ENCODE data around the gene SND1.

Gene SND1

DNA sequence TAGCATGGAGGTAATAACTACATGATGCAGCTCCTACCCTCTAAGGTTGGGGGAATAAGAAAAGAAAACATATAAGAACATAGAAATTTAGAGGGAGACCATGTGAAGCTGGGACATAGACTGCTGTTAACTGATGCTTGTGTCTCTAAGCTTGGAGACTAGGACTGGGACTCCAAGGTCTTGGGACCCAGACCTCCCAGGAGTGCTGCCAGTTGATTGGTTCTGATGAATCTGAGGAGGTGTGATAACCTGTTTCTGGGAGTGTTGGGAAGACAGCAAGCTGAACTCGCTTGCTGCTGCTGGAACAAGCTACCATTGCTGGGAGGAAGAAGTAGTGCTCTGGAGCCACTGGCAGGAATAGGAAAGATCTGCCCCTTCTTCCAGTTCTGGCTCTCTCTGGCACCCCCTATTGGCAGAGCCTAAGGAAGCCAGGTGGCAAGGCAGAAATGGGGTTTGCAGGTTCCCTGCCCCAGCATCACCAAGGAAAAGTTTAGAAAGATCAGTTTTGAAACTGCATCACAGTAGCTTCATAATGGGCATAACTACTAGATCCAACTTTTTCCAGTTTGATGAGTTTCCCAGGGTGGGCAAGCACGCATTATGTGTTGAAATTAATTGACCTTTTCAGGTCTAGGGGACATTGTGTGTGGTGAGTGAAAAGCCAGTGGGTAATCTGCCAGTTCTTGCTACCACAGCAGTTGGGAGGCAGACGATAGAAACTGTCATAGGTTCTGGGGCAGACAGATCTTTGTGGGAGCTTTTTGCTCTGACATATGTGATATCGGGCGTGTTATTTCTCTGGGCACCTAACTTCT, 140.7 kb downstream of the SND1 start:
- H3K4me3 ChIP-seq (ENCODE audit: insufficient read depth, low read length, poor library complexity, severe bottlenecking), result no peak overlapping the region
- no peaks in the 10 kb centered on the region for H3K27me3 ChIP-seq (ENCODE audit: low read length)
- no peak overlapping the region for H3K9ac ChIP-seq (ENCODE audit: low read length)
- no peaks in the 10 kb centered on the region for H3K9me2 ChIP-seq (replicated peaks; ENCODE audit: insufficient read depth, low read length)
- TF ChIP-seq, protein P1, sequence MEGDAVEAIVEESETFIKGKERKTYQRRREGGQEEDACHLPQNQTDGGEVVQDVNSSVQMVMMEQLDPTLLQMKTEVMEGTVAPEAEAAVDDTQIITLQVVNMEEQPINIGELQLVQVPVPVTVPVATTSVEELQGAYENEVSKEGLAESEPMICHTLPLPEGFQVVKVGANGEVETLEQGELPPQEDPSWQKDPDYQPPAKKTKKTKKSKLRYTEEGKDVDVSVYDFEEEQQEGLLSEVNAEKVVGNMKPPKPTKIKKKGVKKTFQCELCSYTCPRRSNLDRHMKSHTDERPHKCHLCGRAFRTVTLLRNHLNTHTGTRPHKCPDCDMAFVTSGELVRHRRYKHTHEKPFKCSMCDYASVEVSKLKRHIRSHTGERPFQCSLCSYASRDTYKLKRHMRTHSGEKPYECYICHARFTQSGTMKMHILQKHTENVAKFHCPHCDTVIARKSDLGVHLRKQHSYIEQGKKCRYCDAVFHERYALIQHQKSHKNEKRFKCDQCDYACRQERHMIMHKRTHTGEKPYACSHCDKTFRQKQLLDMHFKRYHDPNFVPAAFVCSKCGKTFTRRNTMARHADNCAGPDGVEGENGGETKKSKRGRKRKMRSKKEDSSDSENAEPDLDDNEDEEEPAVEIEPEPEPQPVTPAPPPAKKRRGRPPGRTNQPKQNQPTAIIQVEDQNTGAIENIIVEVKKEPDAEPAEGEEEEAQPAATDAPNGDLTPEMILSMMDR (IDR thresholded peaks at IDR 0.05; ENCODE audit: insufficient read depth, low read length, poor library complexity, severe bottlenecking), result peak; percentile 64
- TF ChIP-seq EZH2phosphoT487 (conservative IDR thresholded peaks at IDR 0.05; ENCODE audit: low read length), result no peak
- no peak overlapping the region for H3K4me2 ChIP-seq (ENCODE audit: low read depth, low read length, poor library complexity, severe bottlenecking)
- H2AFZ ChIP-seq (ENCODE audit: low read depth, low read length, severe bottlenecking), result no peak overlapping the region
- H3F3A ChIP-seq (ENCODE audit: insufficient read depth), result no peaks in the 10 kb centered on the region
- no peaks in the 10 kb centered on the region for H4K20me1 ChIP-seq (ENCODE audit: low read depth, low read length)
- H3K9me3 ChIP-seq (ENCODE audit: insufficient read depth, low read length), result no peaks in the 10 kb centered on the region
- no peaks in the 10 kb centered on the region for H3K36me3 ChIP-seq (ENCODE audit: low read length)
- H3K27ac ChIP-seq (ENCODE audit: low read depth, low read length), result no peak overlapping the region
- peaks cover 41% of the 10 kb centered on the region for H3K79me2 ChIP-seq (ENCODE audit: insufficient read depth, low read length)

DNA sequence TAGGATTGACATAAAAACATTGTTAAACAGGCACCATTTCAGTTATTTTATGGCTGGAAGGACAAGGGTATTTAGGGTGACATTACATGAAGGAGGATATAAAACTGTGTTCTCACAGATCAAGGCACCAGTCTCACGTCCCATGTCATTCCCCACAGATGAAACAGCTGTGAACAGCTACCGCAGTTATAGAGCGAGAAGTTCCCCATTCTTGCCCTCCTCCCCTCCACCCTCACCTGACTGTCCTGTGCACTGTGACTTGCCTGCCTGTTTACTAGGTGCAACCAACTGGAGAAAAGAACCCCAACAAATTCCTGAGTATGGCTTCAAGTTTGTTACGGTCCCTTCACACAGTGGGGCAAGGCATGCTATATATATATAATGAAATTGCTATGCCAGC, 141.6 kb downstream of the SND1 start:
- H3K4me2 ChIP-seq (ENCODE audit: low read depth, low read length, poor library complexity, severe bottlenecking), result no peak overlapping the region
- TF ChIP-seq, protein P1 (IDR thresholded peaks at IDR 0.05; ENCODE audit: insufficient read depth, low read length, poor library complexity, severe bottlenecking), result no peak
- no peak for TF ChIP-seq EZH2phosphoT487 (conservative IDR thresholded peaks at IDR 0.05; ENCODE audit: low read length)

DNA sequence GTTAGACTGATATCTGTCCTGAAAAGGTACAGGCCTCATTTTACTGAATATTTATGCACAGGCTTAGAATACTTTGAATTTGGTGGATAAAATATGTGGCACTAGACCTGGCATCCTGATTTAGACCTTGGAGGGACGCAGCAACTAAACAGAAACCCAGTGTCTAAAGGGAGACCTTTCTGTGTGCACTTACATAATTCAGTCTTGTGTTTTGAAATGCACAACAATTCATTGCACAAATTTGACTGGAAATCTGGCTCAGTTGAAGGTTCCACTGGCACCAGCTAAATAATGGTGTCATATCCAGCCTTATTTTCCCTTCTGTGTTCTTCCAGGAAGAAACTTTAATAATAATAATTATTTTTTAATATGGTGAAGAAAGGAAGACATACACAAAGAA, 142.1 kb downstream of the SND1 start:
- Histone ChIP-seq H3K4me2 (ENCODE audit: low read depth, low read length, poor library complexity, severe bottlenecking) (no peak overlapping the region), H3K4me3 (ENCODE audit: insufficient read depth, low read length, poor library complexity, severe bottlenecking) (no peak overlapping the region), H3K9me2 (replicated peaks; ENCODE audit: insufficient read depth, low read length) (no peaks in the 10 kb centered on the region), H3K36me3 (ENCODE audit: low read length) (no peaks in the 10 kb centered on the region), H3F3A (ENCODE audit: insufficient read depth) (no peaks in the 10 kb centered on the region), H3K9me3 (ENCODE audit: insufficient read depth, low read length) (no peaks in the 10 kb centered on the region), H4K20me1 (ENCODE audit: low read depth, low read length) (no peaks in the 10 kb centered on the region), H2AFZ (ENCODE audit: low read depth, low read length, severe bottlenecking) (no peak overlapping the region), H3K27me3 (ENCODE audit: low read length) (no peaks in the 10 kb centered on the region), H3K27ac (ENCODE audit: low read depth, low read length) (no peak overlapping the region), H3K9ac (ENCODE audit: low read length) (no peak overlapping the region), H3K79me2 (ENCODE audit: insufficient read depth, low read length) (peaks cover 29% of the 10 kb centered on the region)
- no peak for TF ChIP-seq EZH2phosphoT487 (conservative IDR thresholded peaks at IDR 0.05; ENCODE audit: low read length)

More for the DNA sequence above, 141.6 kb downstream of the SND1 start:
- no peaks in the 10 kb centered on the region for H3K27me3 ChIP-seq (ENCODE audit: low read length)
- H3K27ac ChIP-seq (ENCODE audit: low read depth, low read length), result no peak overlapping the region
- H3K9ac ChIP-seq (ENCODE audit: low read length), result no peak overlapping the region
- H3K9me2 ChIP-seq (replicated peaks; ENCODE audit: insufficient read depth, low read length), result no peaks in the 10 kb centered on the region
- no peak overlapping the region for H3K4me3 ChIP-seq (ENCODE audit: insufficient read depth, low read length, poor library complexity, severe bottlenecking)
- H3F3A ChIP-seq (ENCODE audit: insufficient read depth), result no peaks in the 10 kb centered on the region
- peaks cover 34% of the 10 kb centered on the region for H3K79me2 ChIP-seq (ENCODE audit: insufficient read depth, low read length)
- H3K9me3 ChIP-seq (ENCODE audit: insufficient read depth, low read length), result no peaks in the 10 kb centered on the region
- no peaks in the 10 kb centered on the region for H4K20me1 ChIP-seq (ENCODE audit: low read depth, low read length)
- H2AFZ ChIP-seq (ENCODE audit: low read depth, low read length, severe bottlenecking), result no peak overlapping the region
- H3K36me3 ChIP-seq (ENCODE audit: low read length), result no peaks in the 10 kb centered on the region

DNA sequence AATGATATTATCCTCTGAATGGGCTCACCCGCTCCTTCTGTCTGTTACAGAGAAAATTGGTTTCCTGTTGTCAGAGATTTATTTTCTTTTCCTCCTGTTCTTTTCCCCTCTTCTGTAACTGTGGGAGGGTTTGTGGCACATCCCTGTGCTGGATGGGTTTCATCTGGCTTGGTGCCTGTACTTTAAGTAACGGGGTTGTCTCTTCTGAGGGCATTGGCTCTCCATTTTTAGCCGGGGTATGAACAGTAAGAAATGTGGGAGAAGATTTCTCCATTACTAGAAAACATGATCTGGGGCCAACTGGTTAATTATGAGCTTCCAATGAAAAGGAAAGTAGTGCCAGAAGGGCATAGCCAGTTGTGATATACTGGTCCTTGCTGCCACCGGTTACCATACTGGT, 142.6 kb downstream of the SND1 start:
- Histone ChIP-seq H3K36me3 (ENCODE audit: low read length) (no peaks in the 10 kb centered on the region), H3K4me3 (ENCODE audit: insufficient read depth, low read length, poor library complexity, severe bottlenecking) (no peak overlapping the region), H4K20me1 (ENCODE audit: low read depth, low read length) (0 out of 2 replicates have a peak, but pooled peaks cover under 1% of the 10 kb centered on the region), H3K27ac (ENCODE audit: low read depth, low read length) (no peak overlapping the region), H3K27me3 (ENCODE audit: low read length) (no peaks in the 10 kb centered on the region), H3K4me2 (ENCODE audit: low read depth, low read length, poor library complexity, severe bottlenecking) (no peak overlapping the region), H3K9me3 (ENCODE audit: insufficient read depth, low read length) (no peaks in the 10 kb centered on the region), H2AFZ (ENCODE audit: low read depth, low read length, severe bottlenecking) (no peak overlapping the region), H3K9ac (ENCODE audit: low read length) (no peak overlapping the region), H3K9me2 (replicated peaks; ENCODE audit: insufficient read depth, low read length) (no peaks in the 10 kb centered on the region), H3K79me2 (ENCODE audit: insufficient read depth, low read length) (peaks cover 27% of the 10 kb centered on the region), H3F3A (ENCODE audit: insufficient read depth) (no peaks in the 10 kb centered on the region)
- no peak for TF ChIP-seq EZH2phosphoT487 (conservative IDR thresholded peaks at IDR 0.05; ENCODE audit: low read length)
- TF ChIP-seq, protein P1 (IDR thresholded peaks at IDR 0.05; ENCODE audit: insufficient read depth, low read length, poor library complexity, severe bottlenecking), result no peak

Data from SU-DHL-6 (cell line).